ENCODE measurements around the gene EFCAB6. TPM values are rescaled to one million over a fixed set of nuclear protein-coding genes. Genes with fewer than 3 reads are reported as not detected.
A peak's percentile ranks its signal among the peaks of the same experiment; 100 is the strongest.

EFCAB6 gene
- total and polyA plus RNA-seq, 8 donors, result 2.0 to 5.5 (median 3.5) TPM

GRCh38 chr22:43827003-43827735 is 15.1 kb upstream of the EFCAB6 start:
- ATAC-seq (no peak), DNase-seq (no peak)
- peak overlapping the region in 1 of 2 donors; percentile 31 for H3K27ac ChIP-seq
- H3K4me1 ChIP-seq, result peaks cover 4 to 7% of the 10 kb centered on the region in 2 donors
- no peaks in the 10 kb centered on the region for H3K9me3 ChIP-seq
- intact Hi-C loops (cut with DNase I), result no loop called here
- H3K27me3 ChIP-seq, result peaks cover 0 to 41% of the 10 kb centered on the region in 2 donors
- H3K36me3 ChIP-seq, result no peaks in the 10 kb centered on the region
- no peak for TF ChIP-seq CTCF (IDR thresholded peaks at IDR 0.05)
- H3K4me3 ChIP-seq, result no peak overlapping the region

- peak; percentile 33 for ATAC-seq
- peaks cover 4 to 7% of the 10 kb centered on the region in 2 donors for H3K4me1 ChIP-seq
- no peaks in the 10 kb centered on the region for H3K9me3 ChIP-seq
- peak overlapping the region in 1 of 2 donors; percentile 31 for H3K27ac ChIP-seq
- peak in 1 of 4 donors; percentile 33 for DNase-seq
- H3K36me3 ChIP-seq, result no peaks in the 10 kb centered on the region
- intact Hi-C loops (cut with DNase I), result no loop called here
- peaks cover 0 to 49% of the 10 kb centered on the region in 2 donors for H3K27me3 ChIP-seq
- peak in 1 of 2 donors; percentile 18 for TF ChIP-seq CTCF (IDR thresholded peaks at IDR 0.05)
- no peak overlapping the region for H3K4me3 ChIP-seq
These were observed 14.3 kb upstream of the EFCAB6 start for GRCh38 chr22:43826142-43827002.

GRCh38 chr22:43825651-43826050 is 13.5 kb upstream of the EFCAB6 start:
- ATAC-seq, result no peak
- Histone ChIP-seq H3K4me3 (no peak overlapping the region), H3K36me3 (no peaks in the 10 kb centered on the region), H3K27me3 (peaks cover 0 to 56% of the 10 kb centered on the region in 2 donors), H3K9me3 (no peaks in the 10 kb centered on the region), H3K4me1 (peaks cover 4 to 7% of the 10 kb centered on the region in 2 donors), H3K27ac (no peak overlapping the region)
- TF ChIP-seq CTCF (IDR thresholded peaks at IDR 0.05), result no peak
- intact Hi-C loops (cut with DNase I), result no loop called here
- no peak for DNase-seq

GRCh38 chr22:43824724-43825420 is 12.8 kb upstream of the EFCAB6 start:
- H3K27me3 ChIP-seq, result peaks cover 0 to 54% of the 10 kb centered on the region in 2 donors
- TF ChIP-seq CTCF (IDR thresholded peaks at IDR 0.05), result no peak
- ATAC-seq, result no peak
- peak in 1 of 4 donors; percentile 25 for DNase-seq
- peaks cover 3 to 4% of the 10 kb centered on the region in 2 donors for H3K4me1 ChIP-seq
- H3K9me3 ChIP-seq, result no peaks in the 10 kb centered on the region
- H3K4me3 ChIP-seq, result no peak overlapping the region
- no peak overlapping the region for H3K27ac ChIP-seq
- no peaks in the 10 kb centered on the region for H3K36me3 ChIP-seq
- intact Hi-C loops (cut with DNase I), result no loop called here

Data from left lung (tissue), 10 donors.